ENCODE results near the gene RORC.
"Not testable (repeated sequence)": the region's sequence is repeated elsewhere in the genome, so short reads cannot be mapped to it uniquely, and the experiment has no call there.

Gene RORC

GRCh38 chr1:151831605-151832004 lies at the start of gene RORC:
Gene RORC, minus strand, starts transcription at chr1:151831802. Its CDS starts 38 bp downstream, at chr1:151831764.
- no peak for DNase-seq (ENCODE audit: low read depth in 2 of 2, low spot score in 1 of 2)

- no peak for DNase-seq (ENCODE audit: low read depth in 2 of 2, low spot score in 1 of 2)
Measured at GRCh38 chr1:151875419-151876097, 44.0 kb upstream of the RORC start.

GRCh38 chr1:151872776-151873175 lies 41.2 kb upstream of the RORC start:
- not testable (repeated sequence) for DNase-seq (ENCODE audit: low read depth in 2 of 2, low spot score in 1 of 2)

GRCh38 chr1:151871284-151872030 lies 39.9 kb upstream of the RORC start:
- DNase-seq (ENCODE audit: low read depth in 2 of 2, low spot score in 1 of 2): no peak

- DNase-seq (ENCODE audit: low read depth in 2 of 2, low spot score in 1 of 2): no peak
Measured at GRCh38 chr1:151868486-151868885, 36.9 kb upstream of the RORC start.

GRCh38 chr1:151867765-151868411 lies 36.3 kb upstream of the RORC start:
- no peak for DNase-seq (ENCODE audit: low read depth in 2 of 2, low spot score in 1 of 2)

GRCh38 chr1:151867321-151867720 lies 35.7 kb upstream of the RORC start:
- no peak for DNase-seq (ENCODE audit: low read depth in 2 of 2, low spot score in 1 of 2)

- DNase-seq (ENCODE audit: low read depth in 2 of 2, low spot score in 1 of 2): no peak
Measured at GRCh38 chr1:151864411-151864810, 32.8 kb upstream of the RORC start.

GRCh38 chr1:151862604-151863003 lies 31.0 kb upstream of the RORC start:
- no peak for DNase-seq (ENCODE audit: low read depth in 2 of 2, low spot score in 1 of 2)

GRCh38 chr1:151860504-151861187 lies 29.0 kb upstream of the RORC start:
- DNase-seq (ENCODE audit: low read depth in 2 of 2, low spot score in 1 of 2): no peak

GRCh38 chr1:151859891-151860293 lies 28.3 kb upstream of the RORC start:
- no peak for DNase-seq (ENCODE audit: low read depth in 2 of 2, low spot score in 1 of 2)

- no peak for DNase-seq (ENCODE audit: low read depth in 2 of 2, low spot score in 1 of 2)
Measured at GRCh38 chr1:151858886-151859665, 27.5 kb upstream of the RORC start.

GRCh38 chr1:151858030-151858746 lies 26.6 kb upstream of the RORC start:
- no peak for DNase-seq (ENCODE audit: low read depth in 2 of 2, low spot score in 1 of 2)

GRCh38 chr1:151855933-151856332 lies 24.3 kb upstream of the RORC start:
- DNase-seq (ENCODE audit: low read depth in 2 of 2, low spot score in 1 of 2): no peak

GRCh38 chr1:151855516-151855915 lies 23.9 kb upstream of the RORC start:
- DNase-seq (ENCODE audit: low read depth in 2 of 2, low spot score in 1 of 2): not testable (repeated sequence)

- no peak for DNase-seq (ENCODE audit: low read depth in 2 of 2, low spot score in 1 of 2)
Measured at GRCh38 chr1:151854658-151855057, 23.1 kb upstream of the RORC start.

- DNase-seq (ENCODE audit: low read depth in 2 of 2, low spot score in 1 of 2): no peak
Measured at GRCh38 chr1:151853411-151853943, 21.9 kb upstream of the RORC start, which contains the start of gene THEM5. Gene THEM5, minus strand, starts transcription at chr1:151853712. Its CDS starts 147 bp downstream, at chr1:151853565.

GRCh38 chr1:151852733-151853132 lies 21.1 kb upstream of the RORC start:
- no peak for DNase-seq (ENCODE audit: low read depth in 2 of 2, low spot score in 1 of 2)

- no peak for DNase-seq (ENCODE audit: low read depth in 2 of 2, low spot score in 1 of 2)
Measured at GRCh38 chr1:151851886-151852285, 20.3 kb upstream of the RORC start.

GRCh38 chr1:151849871-151850270 lies 18.3 kb upstream of the RORC start:
- no peak for DNase-seq (ENCODE audit: low read depth in 2 of 2, low spot score in 1 of 2)
